Measurements from ENCODE around the gene CNN2. TPM values are rescaled to one million over a fixed set of nuclear protein-coding genes. Genes with fewer than 3 reads are reported as not detected.

The CNN2 gene
- total and polyA plus RNA-seq, 2 of the 13 experiments (the other 11 are each of a cell fraction or from before 2014, with no cell fraction given), result 63.6 to 70.0 TPM

- no peak overlapping the region for H2AFZ ChIP-seq (ENCODE audit: low read length)
- WGBS (ENCODE audit: low lambda C conversion rate), result 96% methylated on average over 28 of the region's 31 CpGs
- DNase-seq (ENCODE audit: low spot score) (no peak), ATAC-seq (no peak), FAIRE-seq (no peak)
- in situ Hi-C loops (cut with HindIII; ENCODE audit: extremely low pct_ligation_motif_present, low pct_unique_long_range_greater_than_20kb), result no loop called here
- ChIA-PET CTCF (ENCODE audit: low intra/inter-chr PET ratio, low total read pairs) (no interaction called here), POLR2A (interaction anchor here (0.9 kb wide), 1 partner anchor 51 kb away, joined by 3 read pairs; the partner anchor contains the start of gene GPX4)
- no peaks in the 10 kb centered on the region for H4K20me1 ChIP-seq (ENCODE audit: insufficient read depth, low read length)
- intact Hi-C loops (cut with micrococcal nuclease; ENCODE audit: unreplicated experiment), result loop anchor here (10.0 kb wide), 1 partner anchor 51 kb away; the partner anchor contains the start of gene GPX4
- no peaks in the 10 kb centered on the region for H3K27me3 ChIP-seq (ENCODE audit: control insufficient read depth in 1 of 2, insufficient read depth in 2 of 2, low read length in 2 of 2)
- no peak overlapping the region for H3K9ac ChIP-seq (ENCODE audit: insufficient read depth, low read depth, low read length)
- no peaks in the 10 kb centered on the region for H3K79me2 ChIP-seq (ENCODE audit: insufficient read depth, low read length)
- H3K9me3 ChIP-seq (ENCODE audit: low read length), result no peaks in the 10 kb centered on the region
- no TSS peak for BruUV-seq (replicated peaks)
- H3K4me2 ChIP-seq (ENCODE audit: low read depth, low read length), result no peak overlapping the region
- H3K27ac ChIP-seq (ENCODE audit: extremely low read length, insufficient read depth, low read length), result no peak overlapping the region
- H3K4me1 ChIP-seq (ENCODE audit: insufficient read depth, low read length), result peaks cover 24% of the 10 kb centered on the region
- 0 out of 2 replicates have a peak, but pooled peaks have one; percentile 20 for TF ChIP-seq ZNF687 (CRISPR knock-in tag; IDR thresholded peaks at IDR 0.05)
- peak; percentile 10; the same call in 1 of the 2 replicates for TF ChIP-seq ZBTB33 (CRISPR knock-in tag; IDR thresholded peaks at IDR 0.05)
- 0 out of 2 replicates have a peak, but pooled peaks have one; percentile 16 for TF ChIP-seq ZNF768 (CRISPR knock-in tag; IDR thresholded peaks at IDR 0.05)
- TF ChIP-seq ZFX (CRISPR knock-in tag; IDR thresholded peaks at IDR 0.05; ENCODE audit: low read depth), result 0 out of 2 replicates have a peak, but pooled peaks have one; percentile 16
- TF ChIP-seq ZFP36 (IDR thresholded peaks at IDR 0.05; ENCODE audit: borderline replicate concordance, low read depth, low read length, partially characterized antibody), result peak; percentile 57
- TF ChIP-seq ZNF678 (CRISPR knock-in tag; IDR thresholded peaks at IDR 0.05), result no peak
- H3K36me3 ChIP-seq (replicated peaks in 1 of 2; ENCODE audit: control insufficient read depth in 1 of 2, insufficient read depth in 2 of 2, low read length in 2 of 2), result peaks cover 9 to 33% of the 10 kb centered on the region in 2 experiments; a peak in 4 of 5 replicates
- no peak overlapping the region for H3K4me3 ChIP-seq (replicated peaks in 1 of 3; ENCODE audit: insufficient read depth in 1 of 3, low read depth in 2 of 3, low read length in 3 of 3)
Observed at GRCh38 chr19:1053176-1054101, 27.0 kb downstream of the CNN2 start.

Data from HepG2 (cell line).